Activated T-cell treated with anti-CD3 and anti-CD28 coated beads, Interleukin-2, amount 50 U/mL, for 24 hours (primary cell): Measurements from ENCODE around the gene LRPAP1.
"Not testable (repeated sequence)": the region's sequence is repeated elsewhere in the genome, so short reads cannot be mapped to it uniquely, and the experiment has no call there.

ENCODE experiments used
- DNase-seq: peaks from one replicate; pipeline ENCODE4 v3.0.0-alpha.2; 2020
- H3K27ac Mint-ChIP-seq: 2 replicates; pipeline ENCODE4 v1.8.0; 2020; ENCODE audit warnings: mild to moderate bottlenecking, mixed read lengths
- H3K27me3 Mint-ChIP-seq: 2 replicates; pipeline ENCODE4 v1.8.0; 2020; ENCODE audit warnings: mixed read lengths
- H3K36me3 Mint-ChIP-seq: 2 replicates; pipeline ENCODE4 v1.8.0; 2020; ENCODE audit warnings: low read depth, mixed read lengths
- H3K4me1 Mint-ChIP-seq: 2 replicates; pipeline ENCODE4 v1.8.0; 2020; ENCODE audit warnings: low read depth, mixed read lengths
- H3K4me3 Mint-ChIP-seq: 2 replicates; pipeline ENCODE4 v1.8.0; 2020; ENCODE audit warnings: mild to moderate bottlenecking, moderate library complexity, mixed read lengths
- H3K9me3 Mint-ChIP-seq: 2 replicates; pipeline ENCODE4 v1.8.0; 2020; ENCODE audit warnings: mixed read lengths

Gene LRPAP1

DNA sequence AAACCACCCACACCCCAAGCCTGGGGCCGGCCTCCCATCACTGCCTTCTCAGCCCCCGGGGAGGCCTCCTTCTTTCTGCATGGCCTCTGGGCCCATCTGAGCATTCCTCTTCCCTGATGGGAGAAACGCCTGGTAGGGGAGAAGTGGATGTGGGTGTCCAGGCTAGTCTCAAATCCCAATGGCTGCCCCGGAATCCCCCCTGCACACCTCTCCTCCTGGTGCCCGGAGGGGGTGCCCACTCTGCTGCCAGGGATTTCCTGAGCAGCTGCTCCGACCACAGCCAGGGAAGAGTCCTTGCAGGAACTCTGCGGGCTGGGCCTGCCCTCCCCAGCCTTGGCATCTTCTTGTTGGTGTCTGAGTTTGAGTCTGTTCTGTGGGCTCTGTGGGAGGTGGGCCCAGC lies 19.1 kb upstream of the LRPAP1 start:
- not testable (repeated sequence) for H3K9me3 Mint-ChIP-seq, DNase-seq, H3K4me1 Mint-ChIP-seq, H3K27ac Mint-ChIP-seq, H3K27me3 Mint-ChIP-seq, H3K36me3 Mint-ChIP-seq, H3K4me3 Mint-ChIP-seq

DNA sequence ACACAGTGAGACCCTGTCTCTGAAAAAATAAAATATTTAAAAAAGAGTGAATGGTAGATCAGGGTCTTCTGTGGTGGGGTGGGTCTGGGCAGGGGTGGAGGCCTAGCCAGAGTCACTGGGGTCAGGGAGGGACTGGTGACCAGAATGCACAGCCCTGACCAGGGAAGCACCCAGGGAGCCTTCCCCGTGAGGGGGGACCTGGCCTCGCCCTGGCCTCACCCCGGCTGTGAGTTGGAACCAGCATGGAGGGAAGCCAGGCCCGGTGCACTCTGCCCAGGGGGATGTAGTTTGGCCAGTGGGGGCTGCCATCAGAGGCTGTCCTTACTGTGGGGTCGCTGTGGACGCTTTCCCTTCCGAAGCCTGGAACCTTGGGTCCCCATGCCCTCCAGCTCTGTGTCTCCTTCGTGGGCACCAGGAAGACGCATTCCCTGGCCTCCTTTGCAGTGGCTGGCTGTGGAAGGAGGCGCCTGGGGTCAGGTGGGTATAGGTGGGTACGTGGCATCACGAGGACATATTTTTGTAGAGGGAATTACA lies 18.6 kb upstream of the LRPAP1 start:
- H3K27me3 Mint-ChIP-seq, DNase-seq, H3K36me3 Mint-ChIP-seq, H3K4me1 Mint-ChIP-seq, H3K27ac Mint-ChIP-seq, H3K9me3 Mint-ChIP-seq, H3K4me3 Mint-ChIP-seq: not testable (repeated sequence)

DNA sequence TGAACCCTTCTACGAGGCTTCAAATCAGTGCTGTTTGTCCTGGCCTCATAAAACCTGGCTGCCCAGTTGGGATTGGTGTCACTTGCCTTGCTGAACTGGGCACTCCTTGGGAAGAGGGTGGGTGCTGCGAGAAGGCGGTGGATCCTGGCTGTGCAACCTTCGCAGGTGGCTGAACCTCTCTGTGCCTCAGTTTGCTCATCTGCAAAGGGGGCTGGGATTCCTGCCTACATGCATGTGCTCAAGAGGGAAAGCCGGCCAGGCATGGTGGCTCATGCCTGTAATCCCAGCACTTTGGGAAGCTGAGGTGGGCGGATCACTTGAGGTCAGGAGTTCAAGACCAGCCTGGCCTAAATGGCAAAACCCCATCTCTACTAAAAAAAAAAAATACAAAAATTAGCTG lies 17.8 kb upstream of the LRPAP1 start:
- H3K27ac Mint-ChIP-seq, H3K9me3 Mint-ChIP-seq, H3K4me1 Mint-ChIP-seq, DNase-seq, H3K4me3 Mint-ChIP-seq, H3K27me3 Mint-ChIP-seq, H3K36me3 Mint-ChIP-seq: not testable (repeated sequence)

DNA sequence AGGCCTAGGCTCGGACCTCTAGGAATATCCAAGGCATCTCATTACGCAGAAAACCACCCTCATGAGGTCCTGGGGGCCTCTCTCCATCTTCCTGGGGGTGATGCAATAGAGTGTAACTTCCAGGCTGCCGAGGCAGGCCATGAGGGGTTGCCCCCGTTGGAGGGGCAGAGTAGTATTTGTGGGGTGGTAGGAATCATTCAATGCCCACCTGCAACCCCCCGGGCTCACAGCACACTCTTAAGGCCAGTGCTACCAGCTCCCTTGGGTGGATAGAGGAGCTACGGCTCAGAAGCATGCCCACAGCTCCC lies 17.4 kb upstream of the LRPAP1 start:
- H3K27me3 Mint-ChIP-seq, H3K4me1 Mint-ChIP-seq: not testable (repeated sequence)

GRCh38 chr4:3548991-3549693 lies 16.9 kb upstream of the LRPAP1 start:
- not testable (repeated sequence) for H3K4me3 Mint-ChIP-seq, H3K9me3 Mint-ChIP-seq, H3K36me3 Mint-ChIP-seq, DNase-seq, H3K27ac Mint-ChIP-seq, H3K27me3 Mint-ChIP-seq, H3K4me1 Mint-ChIP-seq

More for the DNA sequence above, 17.4 kb upstream of the LRPAP1 start:
- H3K9me3 Mint-ChIP-seq, H3K36me3 Mint-ChIP-seq, H3K27ac Mint-ChIP-seq, H3K4me3 Mint-ChIP-seq, DNase-seq: not testable (repeated sequence)

DNA sequence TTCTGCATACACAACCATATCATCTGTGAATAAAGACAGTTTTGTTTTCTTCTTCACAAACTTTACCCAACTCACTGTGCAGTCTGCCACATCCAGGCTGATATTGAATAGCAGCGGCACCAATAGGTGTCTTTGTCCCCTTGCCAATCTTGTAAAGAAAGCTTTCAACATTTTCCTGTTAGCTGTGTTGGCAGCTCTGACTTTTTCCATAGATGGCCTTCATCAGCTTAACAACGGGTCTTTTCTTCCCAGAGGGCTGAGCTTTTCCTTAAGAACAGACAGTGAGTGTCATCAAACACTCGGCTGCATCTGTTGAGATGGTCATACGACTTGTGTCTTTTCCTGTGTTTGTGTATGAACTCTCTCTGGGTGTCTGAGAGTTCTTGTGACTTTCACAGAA lies 14.5 kb upstream of the LRPAP1 start:
- H3K4me3 Mint-ChIP-seq, H3K36me3 Mint-ChIP-seq, H3K27ac Mint-ChIP-seq, H3K9me3 Mint-ChIP-seq, H3K4me1 Mint-ChIP-seq, DNase-seq, H3K27me3 Mint-ChIP-seq: not testable (repeated sequence)

GRCh38 chr4:3545351-3545750 lies 13.1 kb upstream of the LRPAP1 start:
- not testable (repeated sequence) for H3K36me3 Mint-ChIP-seq, H3K4me3 Mint-ChIP-seq, H3K4me1 Mint-ChIP-seq, H3K27ac Mint-ChIP-seq, H3K9me3 Mint-ChIP-seq, DNase-seq, H3K27me3 Mint-ChIP-seq

DNA sequence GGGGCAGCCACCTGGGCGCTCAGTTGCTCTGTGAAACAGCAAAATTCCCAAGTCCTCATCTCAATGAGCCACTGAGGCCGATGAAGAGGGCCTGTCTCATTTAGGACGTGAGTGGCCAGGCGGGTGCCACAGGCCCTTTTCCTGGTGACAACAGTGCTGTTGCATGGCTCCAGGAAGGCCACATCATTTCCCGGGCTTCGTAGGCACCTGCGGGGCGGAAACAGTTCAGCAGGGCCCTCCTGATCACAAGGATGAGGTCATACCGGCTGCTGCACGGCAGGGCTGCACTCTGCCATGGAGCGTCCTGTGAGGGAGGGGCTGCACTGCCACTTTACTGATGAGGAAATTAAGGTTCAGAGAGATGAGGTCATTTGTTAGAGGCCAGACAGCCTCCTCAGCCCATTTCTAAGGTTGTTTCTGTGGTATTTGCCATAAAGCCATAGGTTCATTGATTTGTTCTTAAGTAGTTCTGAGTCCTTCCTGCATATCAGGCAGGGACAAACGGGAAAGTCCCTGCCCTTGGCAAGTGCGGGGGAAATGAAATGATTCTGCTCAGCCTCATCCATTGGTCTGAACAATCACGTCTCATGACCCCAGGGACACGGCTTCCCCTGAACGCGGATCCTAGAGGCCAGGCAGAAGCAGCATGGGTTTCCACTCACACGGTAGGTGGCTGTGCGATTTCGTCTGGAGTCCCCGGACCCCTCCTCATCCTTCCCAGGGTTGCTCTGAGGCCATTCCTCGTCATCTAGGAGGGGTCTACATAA lies 12.2 kb upstream of the LRPAP1 start:
- H3K9me3 Mint-ChIP-seq, DNase-seq, H3K36me3 Mint-ChIP-seq, H3K4me3 Mint-ChIP-seq, H3K27ac Mint-ChIP-seq, H3K4me1 Mint-ChIP-seq, H3K27me3 Mint-ChIP-seq: not testable (repeated sequence)

- not testable (repeated sequence) for H3K27ac Mint-ChIP-seq, H3K36me3 Mint-ChIP-seq, H3K9me3 Mint-ChIP-seq, DNase-seq, H3K4me3 Mint-ChIP-seq, H3K4me1 Mint-ChIP-seq, H3K27me3 Mint-ChIP-seq
Observed at GRCh38 chr4:3543415-3543814, 11.2 kb upstream of the LRPAP1 start.

DNA sequence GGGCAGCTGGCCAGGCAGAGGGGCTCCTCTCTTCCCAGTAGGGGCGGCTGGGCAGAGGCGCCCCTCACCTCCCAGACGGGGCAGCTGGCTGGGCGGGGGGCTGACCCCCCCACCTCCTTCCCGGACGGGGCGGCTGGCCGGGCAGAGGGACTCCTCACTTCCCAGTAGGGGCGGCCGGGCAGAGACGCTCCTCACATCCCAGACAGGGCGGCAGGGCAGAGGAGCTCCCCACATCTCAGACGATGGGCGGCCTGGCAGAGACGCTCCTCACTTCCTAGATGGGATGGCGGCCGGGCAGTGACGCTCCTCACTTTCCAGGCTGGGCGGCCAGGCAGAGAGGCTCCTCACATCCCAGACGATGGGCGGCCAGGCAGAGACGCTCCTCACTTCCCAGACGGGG lies 6.7 kb upstream of the LRPAP1 start:
- H3K27ac Mint-ChIP-seq, DNase-seq, H3K4me3 Mint-ChIP-seq, H3K27me3 Mint-ChIP-seq, H3K36me3 Mint-ChIP-seq, H3K4me1 Mint-ChIP-seq, H3K9me3 Mint-ChIP-seq: not testable (repeated sequence)

DNA sequence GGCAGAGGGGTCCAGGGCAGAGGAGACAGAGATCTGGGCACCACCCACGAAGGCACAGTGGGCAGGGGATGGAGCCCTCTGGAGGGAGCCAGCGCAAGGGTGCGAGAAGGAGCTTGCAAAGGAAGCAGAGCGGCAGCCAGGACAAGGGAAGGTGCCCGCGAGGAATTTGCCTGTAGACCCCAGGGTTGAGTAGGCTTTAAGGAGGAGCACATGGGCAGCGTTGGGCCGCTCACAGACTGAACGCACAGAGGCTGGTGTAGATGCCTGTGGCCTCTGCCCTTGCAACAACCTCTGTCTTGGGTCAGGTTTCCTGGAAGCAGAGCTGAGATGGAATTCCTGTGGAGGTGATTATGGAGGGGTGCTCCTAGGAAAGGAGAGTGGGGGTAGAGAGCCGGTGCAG lies 3.6 kb upstream of the LRPAP1 start:
- not testable (repeated sequence) for H3K27ac Mint-ChIP-seq, H3K9me3 Mint-ChIP-seq, DNase-seq, H3K27me3 Mint-ChIP-seq, H3K36me3 Mint-ChIP-seq, H3K4me3 Mint-ChIP-seq
- H3K4me1 Mint-ChIP-seq = peaks cover 13% of the 10 kb centered on the region

DNA sequence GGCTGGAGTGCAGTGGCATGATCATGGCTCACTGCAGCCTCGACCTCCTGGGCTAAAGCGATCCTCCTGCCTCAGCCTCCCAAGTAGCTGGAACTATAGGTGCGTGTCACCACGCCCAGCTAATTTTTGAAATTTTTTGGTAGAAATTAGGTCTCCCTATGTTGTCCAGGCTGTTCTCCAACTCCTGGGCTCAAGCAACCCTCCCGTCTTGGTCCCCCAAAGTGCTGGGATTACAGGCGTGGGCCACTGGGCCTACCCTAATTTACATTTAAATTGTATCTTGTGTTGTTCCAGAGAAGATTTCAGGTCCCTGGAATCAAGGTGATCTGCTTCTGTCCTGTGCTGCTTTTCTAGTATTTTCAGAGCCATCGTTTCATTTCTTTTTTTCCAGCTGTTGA lies 1.2 kb upstream of the LRPAP1 start:
- peak overlapping the region; percentile 42 for H3K4me3 Mint-ChIP-seq
- no peaks in the 10 kb centered on the region for H3K9me3 Mint-ChIP-seq

GRCh38 chr4:3532751-3533422 lies 665 bp upstream of the LRPAP1 start:
- peak overlapping the region; percentile 97 for H3K27ac Mint-ChIP-seq
- peaks cover 34% of the 10 kb centered on the region for H3K36me3 Mint-ChIP-seq
- DNase-seq = peak; percentile 41
- no peaks in the 10 kb centered on the region for H3K9me3 Mint-ChIP-seq
- peaks cover 34% of the 10 kb centered on the region for H3K4me1 Mint-ChIP-seq
- peak overlapping the region; percentile 100 for H3K4me3 Mint-ChIP-seq
- peaks cover 6% of the 10 kb centered on the region for H3K27me3 Mint-ChIP-seq

More for the DNA sequence above, 1.2 kb upstream of the LRPAP1 start:
- peaks cover 28% of the 10 kb centered on the region for H3K36me3 Mint-ChIP-seq
- no peak overlapping the region for H3K27ac Mint-ChIP-seq
- H3K27me3 Mint-ChIP-seq = peaks cover 6% of the 10 kb centered on the region
- no peak for DNase-seq
- peaks cover 29% of the 10 kb centered on the region for H3K4me1 Mint-ChIP-seq

- Mint-ChIP-seq H3K4me3 (peak overlapping the region; percentile 100), H3K27me3 (peaks cover 6% of the 10 kb centered on the region), H3K9me3 (no peaks in the 10 kb centered on the region), H3K36me3 (peaks cover 46% of the 10 kb centered on the region), H3K4me1 (peaks cover 44% of the 10 kb centered on the region), H3K27ac (peak overlapping the region; percentile 74)
- no peak for DNase-seq
Observed at GRCh38 chr4:3531318-3531878, 824 bp downstream of the LRPAP1 start.
